Tibial nerve (tissue), 3 donors: ENCODE measurements around the gene OVOL3.

Source experiments
- CTCF ChIP-seq, 5 experiments: fragments of 200-600 bp in 3 of 5; fragments of 450-650 bp in 2 of 5; sonication (generic) in 3 of 5; IDR thresholded peaks; one replicate each; pipeline ENCODE4 v1.5.1; 2016 to 2019; ENCODE audit warnings: antibody characterized with exemption in 5 of 5, mild to moderate bottlenecking in 3 of 5, moderate library complexity in 2 of 5
- POLR2A ChIP-seq, 2 donors: fragments of 450-650 bp; IDR thresholded peaks; one replicate each; pipeline ENCODE4 v1.6.1; 2017; ENCODE audit warnings: antibody characterized with exemption in 2 of 2, mild to moderate bottlenecking in 2 of 2, moderate library complexity in 2 of 2

GRCh38 chr19:36073121-36073876 lies 37.6 kb upstream of the OVOL3 start:
- no peak for TF ChIP-seq CTCF (IDR thresholded peaks at IDR 0.05)
- no peak for TF ChIP-seq POLR2A (IDR thresholded peaks at IDR 0.05)
